Measurements from ENCODE around the gene SPCS2.
A peak's percentile ranks its signal among the peaks of the same experiment; 100 is the strongest.

SPCS2 gene

DNA sequence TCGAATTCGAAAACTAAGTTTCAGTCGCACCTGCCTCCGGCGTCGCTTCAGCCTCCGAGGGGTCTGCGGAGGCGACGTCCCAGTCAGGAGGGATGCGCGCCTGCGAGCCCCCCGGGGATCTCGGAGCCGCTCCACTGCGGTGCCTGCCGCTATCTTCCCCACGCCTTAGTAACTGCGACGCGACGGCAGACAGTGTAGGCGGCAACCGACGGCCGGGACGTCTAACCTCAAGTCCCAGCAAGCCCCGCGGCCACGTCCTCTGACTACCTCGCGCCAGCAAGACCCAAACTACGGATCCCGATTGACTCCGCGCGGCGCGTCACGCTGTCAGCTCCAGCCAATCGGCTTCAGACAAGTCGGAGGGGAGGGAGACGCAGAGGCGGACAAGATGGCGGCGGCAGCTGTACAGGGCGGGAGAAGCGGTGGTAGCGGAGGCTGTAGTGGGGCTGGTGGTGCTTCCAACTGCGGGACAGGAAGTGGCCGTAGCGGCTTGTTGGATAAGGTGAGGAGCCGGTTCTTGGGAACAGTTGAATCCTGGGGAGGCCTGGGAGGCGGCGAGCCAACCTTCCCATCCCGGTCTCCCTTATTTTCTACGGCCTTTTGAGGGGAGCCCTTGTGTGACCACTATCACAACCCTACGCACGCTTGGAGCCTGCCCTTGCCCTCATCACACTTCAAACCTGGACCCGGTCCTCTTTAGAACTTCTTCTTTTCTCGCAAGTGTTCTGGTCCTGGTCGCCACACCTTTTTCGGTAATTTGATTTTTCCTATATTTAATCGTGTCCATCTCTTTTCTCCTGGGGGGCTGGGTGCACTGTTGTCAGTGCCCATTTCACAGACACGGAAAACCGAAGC, at the start of gene SPCS2, which contains the start of gene XRRA1:
SPCS2 (plus strand) TSS at position 369 of the 855 bp plus-strand sequence; CDS start at position 389, 20 bp downstream.
XRRA1 (minus strand) TSS at position 194 of the 855 bp plus-strand sequence. CDS start 8,213 bp downstream, outside the sequence.
- peak; percentile 100 for DNase-seq (ENCODE audit: low read depth)

DNA sequence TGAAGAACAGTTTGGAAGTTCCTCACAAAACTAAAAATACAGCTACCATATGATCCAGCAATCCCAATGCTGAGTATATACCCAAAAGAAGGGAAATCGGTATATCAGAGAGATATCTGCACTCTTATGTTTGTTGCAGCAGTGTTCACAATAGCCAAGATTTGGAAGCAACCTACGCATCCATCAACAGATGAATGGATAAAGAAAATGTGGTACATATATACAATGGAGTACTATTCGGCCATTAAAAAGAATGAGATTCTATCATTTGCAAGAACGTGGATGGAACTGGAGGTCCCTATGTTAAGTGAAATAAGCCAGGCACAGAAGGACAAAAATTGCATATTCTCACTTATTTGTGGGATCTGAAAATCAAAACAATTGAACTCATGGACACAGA, 46.7 kb upstream of the SPCS2 start:
- no peak for DNase-seq (ENCODE audit: low read depth)

DNA sequence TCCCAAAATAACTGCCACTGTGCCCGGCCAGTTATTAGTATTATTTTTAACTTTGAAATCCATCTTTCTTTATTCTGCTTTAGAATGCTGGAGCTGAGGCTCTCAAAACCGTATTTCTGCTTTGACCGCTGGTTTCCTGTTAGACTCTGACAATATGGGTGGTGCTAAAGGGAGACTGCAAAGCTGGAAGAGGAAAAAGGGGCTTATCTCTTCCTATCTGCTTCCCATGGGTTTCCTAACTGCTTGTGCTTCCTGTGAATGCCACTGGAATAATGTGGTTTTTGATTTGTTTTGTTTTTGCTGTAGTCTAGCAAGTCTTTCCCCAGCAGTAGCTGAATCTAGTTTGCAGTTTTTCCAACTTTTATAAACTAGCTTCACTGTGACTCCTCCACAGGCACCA, 43.7 kb upstream of the SPCS2 start:
- no peak for DNase-seq (ENCODE audit: low read depth)

DNA sequence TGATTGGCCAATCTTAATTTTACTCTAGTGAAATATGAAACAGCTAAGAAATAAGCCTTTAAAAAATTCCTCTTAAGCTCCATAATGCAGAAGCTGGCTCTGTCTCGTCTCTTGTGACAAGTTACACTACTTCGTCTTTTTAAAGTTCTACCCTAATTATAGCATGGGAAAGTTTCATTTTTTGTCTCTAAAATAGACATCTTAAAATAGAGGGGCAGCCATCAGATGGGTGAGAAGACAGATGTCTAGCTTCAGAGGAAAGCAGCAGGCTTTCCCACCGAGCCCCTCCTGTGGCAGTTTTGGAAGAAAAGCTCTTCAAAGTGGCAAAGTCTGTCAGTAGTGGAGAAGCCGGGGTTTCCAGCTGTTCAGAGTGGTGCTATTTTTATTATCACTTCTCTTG, 39.7 kb upstream of the SPCS2 start:
- DNase-seq (ENCODE audit: low read depth) = no peak

DNA sequence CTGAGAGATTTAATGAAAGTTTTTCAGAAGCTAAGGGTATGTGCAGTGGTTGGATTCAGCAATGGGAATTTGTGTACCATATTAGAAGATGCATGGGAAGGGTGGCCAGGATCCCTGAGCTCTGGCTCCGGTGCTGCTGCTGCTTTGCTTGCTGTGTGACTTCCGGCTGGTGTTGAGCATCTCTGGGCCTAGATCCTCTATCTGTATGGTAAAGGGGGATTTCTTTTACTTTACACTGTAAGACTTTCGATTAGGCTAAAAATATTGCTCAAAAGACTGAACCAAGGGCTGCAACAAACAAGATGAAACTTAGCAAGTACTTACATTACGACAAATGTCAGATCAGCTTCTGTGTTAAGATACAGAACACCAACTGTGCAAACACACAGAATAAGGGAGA, 39.3 kb upstream of the SPCS2 start:
- DNase-seq (ENCODE audit: low read depth) = no peak

DNA sequence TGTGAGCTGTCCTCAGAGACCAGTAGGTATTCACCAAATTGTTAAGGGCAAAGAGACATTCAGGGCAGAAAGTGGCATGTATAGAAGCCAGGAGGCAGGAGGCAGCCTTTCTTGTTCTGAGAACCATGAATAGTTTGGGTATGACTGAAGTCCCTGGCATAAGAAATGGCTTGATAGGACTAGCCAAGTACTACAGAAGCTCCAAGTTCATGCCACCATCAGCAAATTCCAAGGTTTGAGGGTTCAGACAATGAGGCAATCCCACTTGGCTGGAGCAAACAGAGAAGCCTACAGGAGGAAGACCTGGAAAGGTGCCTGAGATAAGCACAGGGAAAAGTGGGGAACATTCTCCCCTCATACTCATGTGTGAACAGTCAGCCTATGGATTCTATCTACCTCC, 25.9 kb upstream of the SPCS2 start:
- no peak for DNase-seq (ENCODE audit: low read depth)

DNA sequence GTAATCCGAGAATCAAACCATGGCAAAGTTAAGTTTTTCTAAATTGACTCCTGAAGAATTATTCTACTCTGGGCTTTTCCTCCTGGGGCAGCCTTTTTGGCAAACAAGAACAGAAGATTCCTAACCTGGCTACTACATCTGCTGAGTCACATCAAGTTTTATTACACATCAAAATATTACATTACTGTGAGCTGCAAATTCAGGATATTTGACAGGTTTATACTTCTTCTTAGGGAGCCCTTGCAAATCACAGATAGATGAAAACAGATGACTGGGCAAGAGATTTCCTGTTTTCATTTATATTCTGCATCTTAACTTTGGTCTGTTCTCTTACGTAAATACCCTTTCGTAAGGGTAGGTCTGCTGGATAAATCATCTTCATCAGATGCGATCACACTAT, 23.8 kb upstream of the SPCS2 start:
- DNase-seq (ENCODE audit: low read depth) = peak; percentile 56

DNA sequence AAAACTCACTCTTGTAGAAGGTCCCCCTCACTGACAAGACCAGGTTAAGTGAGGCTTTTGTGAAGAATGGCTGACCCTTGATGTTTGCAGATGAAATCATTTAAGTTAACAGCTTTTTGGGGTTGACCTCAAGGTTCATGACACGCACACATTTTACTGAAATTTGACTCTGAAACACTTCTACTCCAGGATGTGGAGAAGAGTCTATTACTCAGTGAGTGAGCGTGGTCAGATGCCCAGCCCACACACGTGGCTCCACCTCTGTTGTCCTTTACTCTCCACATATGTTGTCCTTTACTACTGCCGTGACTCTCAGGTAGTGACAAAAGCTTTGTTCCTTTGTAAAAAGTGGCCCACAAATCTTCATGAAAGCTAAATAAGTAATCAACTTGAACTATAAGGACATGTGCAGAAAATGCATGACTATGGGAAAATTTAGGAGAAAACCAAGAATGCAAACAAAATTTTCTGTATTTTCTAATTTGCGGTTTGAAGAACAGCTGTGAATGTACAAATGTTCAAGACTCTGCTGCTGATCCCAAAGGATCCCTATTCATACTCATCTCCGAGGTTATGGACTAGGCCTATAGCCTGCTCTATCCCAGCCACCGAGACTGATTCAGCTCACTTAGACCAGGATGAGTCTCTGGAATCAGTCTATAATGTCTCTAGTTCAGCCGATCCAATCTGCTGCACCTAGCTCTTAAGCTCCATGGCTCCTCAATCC, 22.6 kb upstream of the SPCS2 start:
- DNase-seq (ENCODE audit: low read depth) = peak; percentile 70

DNA sequence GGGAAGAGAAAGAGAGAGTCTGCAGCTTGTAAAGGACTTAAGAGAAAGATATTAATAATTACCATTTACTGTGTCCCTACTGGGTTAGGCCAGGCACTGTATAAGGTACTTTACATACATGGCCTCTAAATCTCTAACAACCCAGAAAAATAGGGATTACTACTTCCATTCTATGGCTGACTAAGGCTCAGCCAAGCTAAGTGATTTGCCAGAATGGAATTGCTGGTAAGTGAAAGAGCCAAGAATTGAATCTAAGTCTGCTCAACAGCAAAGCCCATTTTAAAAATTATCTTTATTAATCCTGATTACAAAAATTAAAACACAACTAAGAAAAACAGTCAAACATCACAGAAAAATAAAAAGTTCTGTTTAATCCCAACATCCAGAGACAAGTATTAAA, 21.6 kb upstream of the SPCS2 start:
- DNase-seq (ENCODE audit: low read depth) = peak; percentile 59

DNA sequence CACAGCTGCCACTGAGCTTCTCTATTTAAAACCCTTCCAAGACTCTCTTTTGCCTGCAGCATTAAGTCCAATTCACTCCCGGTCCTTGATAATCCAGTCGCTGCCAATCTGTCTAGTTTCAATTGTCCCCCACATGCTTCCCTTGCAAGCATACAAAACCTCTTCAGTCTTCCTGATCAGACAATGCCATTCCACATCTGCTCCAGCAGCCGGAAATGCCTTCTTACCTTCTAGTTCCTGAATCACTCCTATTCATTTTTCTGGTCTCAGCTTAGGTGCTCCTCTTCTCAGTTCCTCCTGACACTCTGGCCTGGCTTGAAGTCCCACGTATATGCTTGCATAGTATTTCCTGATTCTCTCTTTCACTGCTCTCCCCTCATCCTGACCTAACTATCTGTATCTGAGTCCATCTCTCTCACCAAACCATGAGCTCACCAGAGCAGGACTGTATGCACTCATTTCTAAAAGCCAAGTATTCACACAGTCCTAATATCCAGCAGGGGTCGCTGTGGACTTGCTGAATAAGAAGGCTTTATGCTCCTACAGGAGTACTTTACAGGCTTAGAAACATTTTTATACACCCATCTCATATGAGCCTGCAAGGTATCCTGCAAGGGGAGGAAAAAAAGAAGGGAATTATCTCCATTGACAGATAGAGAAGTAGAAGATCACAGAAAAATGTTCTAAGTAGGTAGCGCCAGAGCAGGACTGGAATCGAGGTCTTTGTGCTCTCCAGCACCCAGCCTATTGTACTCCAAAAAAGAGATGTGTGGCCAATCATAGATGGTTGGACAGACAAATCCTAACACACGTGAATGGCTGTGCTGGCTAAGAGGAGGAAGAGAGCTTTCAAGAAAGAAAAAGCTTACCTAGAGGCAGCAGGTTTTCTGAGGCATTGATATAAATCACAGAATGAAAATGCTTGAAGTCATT, 19.4 kb upstream of the SPCS2 start:
- DNase-seq (ENCODE audit: low read depth) = peak; percentile 95

DNA sequence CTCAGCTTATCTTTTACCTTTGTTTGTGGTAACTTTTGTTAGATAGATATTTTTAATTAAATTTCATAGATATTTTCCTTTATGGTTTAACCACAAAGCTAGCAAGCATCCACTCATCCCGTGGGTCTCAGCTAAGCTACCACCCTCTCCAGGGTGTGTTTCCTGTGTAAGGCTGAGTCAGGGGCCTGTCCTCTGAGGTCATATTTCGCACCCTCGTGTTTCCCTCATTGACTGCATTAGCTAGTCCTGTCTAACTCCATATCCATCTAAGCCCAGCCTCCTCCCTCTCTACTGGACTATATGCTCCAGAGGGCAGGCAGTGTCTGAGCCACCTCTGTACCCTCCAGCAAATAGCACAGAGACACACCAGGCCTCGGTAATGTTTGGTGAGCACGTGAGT, 16.9 kb upstream of the SPCS2 start:
- peak; percentile 91 for DNase-seq (ENCODE audit: low read depth)

DNA sequence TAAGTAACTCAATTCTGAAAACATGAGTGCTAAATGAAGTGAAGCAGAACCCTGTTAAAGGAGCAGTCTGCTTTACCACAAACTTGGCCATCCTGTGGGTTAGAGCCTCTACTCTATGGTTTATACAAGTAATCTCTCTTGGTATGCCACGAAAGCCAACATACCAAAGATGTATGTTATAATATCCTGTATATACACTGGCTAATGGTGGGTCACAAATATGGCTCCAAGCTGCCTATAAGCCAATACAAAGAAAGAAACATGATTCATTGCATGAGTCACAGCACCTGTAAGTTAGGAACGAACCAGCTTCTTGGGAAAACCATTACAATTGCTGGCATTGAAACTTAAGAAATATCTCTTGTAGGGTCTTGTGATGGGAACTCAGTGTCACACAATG, 16.3 kb upstream of the SPCS2 start:
- DNase-seq (ENCODE audit: low read depth) = peak; percentile 87

DNA sequence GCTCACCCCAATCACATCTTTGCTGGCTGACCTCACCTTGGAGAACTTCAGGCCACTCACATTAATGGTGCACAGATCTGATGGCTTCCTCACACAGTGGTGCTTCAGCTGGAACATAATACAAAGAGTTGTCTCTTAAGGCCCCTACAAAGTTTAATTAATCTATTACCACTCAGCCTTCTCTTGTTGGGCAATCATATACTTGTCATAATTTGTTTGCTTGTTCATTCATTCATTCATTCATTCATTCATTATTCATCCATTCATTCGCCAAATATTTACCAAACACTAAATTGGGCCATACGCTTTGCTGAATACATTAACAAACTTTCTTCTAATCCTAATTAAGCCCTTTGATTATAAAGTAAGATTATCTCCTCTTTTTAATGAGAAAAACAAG, 15.3 kb upstream of the SPCS2 start:
- no peak for DNase-seq (ENCODE audit: low read depth)

DNA sequence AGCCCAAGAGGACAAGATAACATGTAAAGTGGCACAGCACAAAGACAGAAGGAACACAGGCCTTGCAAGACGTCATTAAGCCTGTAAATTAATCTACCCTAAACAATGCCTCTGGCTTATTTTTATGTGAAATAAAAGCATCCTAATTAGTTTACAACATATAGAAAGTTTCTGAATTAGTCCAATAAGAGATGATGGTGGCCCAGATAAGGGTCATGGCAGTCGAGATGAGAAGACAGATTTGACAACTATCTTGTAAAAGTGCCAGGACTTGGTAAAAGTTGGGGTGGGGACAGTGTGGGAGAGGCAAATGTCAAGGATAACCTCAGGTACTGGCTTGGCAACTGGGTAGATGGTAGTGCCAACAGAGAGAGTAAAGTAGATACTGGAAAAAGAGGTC, 13.8 kb upstream of the SPCS2 start:
- DNase-seq (ENCODE audit: low read depth) = no peak

DNA sequence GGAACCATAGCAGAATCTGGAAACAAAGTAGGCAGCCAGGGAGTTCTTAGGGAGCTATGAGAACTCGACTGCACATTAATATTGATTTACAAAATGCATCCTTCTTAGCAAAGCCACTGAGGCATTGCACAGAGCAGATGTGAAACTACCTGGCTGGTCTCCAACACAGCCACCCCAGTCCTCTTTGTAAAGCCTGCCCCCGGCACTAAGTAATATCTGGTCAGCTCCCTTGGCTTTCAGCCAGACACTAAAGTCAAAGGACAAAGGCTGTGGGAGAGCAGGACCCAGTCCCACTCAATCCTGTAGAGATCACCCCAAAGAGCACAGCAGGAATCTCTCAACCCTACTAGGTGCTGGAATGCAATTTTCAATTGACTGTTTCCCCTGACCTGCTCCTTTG, 13.0 kb upstream of the SPCS2 start:
- DNase-seq (ENCODE audit: low read depth) = no peak

DNA sequence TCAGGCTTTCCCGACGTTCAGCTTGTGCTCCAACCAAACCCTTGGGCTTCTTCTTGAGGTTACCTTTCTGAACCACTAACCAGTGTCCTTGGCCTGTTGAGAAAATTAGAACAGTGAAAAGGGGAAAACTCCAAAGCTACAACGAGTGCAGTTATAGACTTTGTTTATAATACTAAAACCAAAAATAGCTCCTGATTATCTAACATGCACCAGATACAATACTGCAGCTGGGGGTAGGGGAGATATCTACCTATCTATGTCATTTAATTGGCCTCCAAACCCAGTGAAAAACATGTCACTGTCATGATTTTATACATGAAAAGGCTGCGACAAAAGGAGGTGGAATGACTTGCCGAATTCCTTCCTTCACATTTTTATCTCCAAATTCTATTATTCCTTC, 12.1 kb upstream of the SPCS2 start:
- no peak for DNase-seq (ENCODE audit: low read depth)

DNA sequence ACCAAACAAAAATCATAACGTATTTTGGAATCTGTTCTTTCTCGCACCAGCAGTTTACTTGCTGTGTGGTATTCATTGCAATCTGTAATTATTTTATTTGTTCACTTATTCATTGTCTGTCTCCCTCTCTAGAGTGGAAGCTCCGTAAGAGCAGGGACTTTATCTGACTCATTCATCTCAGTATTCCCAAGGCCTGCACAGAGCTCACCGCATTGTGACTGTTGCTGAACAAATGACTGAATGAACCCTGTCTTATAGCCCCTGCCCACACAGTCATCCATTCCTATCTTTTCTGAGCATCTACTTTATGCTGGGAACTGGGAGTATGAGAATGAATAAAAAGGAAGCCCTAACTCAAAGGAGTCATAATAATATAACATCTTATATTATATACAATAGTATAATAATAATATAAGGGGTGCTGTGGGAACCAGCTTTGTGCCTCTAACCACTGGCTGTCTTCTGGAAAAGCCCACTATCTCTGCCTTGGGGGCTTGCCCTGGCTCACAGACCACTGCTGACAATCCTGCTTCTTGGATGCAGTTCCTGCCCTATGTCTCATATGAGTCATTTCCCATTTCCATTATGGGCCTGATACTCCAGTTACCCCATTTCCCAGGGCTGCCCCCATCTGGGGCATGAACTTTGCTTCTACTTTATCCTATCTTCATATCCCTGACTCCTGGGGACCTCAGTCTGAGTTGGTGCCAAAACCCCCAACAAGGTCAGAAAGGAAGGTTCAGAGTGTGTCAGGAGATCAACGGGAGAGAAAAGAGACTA, 11.2 kb upstream of the SPCS2 start:
- peak; percentile 83 for DNase-seq (ENCODE audit: low read depth)

DNA sequence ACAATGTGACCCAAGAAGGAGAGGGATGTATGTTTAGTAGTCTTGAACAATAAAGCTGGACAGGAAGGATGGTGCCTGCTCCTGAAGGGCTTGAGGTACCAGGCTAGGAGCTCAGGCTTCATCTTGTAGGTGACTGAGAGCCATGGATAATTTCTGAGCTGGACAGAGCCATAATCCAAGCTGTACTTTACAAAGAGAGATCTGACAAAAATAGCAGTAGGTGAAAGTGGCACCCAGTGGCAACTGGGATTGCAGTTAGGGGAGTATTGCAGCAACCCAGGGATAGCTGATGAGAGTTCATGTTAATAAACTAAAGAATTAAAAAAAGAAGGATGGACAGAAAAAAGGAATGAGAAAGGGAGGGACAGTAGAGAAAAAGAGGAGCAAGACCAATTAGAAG, 7.6 kb upstream of the SPCS2 start:
- DNase-seq (ENCODE audit: low read depth) = no peak

DNA sequence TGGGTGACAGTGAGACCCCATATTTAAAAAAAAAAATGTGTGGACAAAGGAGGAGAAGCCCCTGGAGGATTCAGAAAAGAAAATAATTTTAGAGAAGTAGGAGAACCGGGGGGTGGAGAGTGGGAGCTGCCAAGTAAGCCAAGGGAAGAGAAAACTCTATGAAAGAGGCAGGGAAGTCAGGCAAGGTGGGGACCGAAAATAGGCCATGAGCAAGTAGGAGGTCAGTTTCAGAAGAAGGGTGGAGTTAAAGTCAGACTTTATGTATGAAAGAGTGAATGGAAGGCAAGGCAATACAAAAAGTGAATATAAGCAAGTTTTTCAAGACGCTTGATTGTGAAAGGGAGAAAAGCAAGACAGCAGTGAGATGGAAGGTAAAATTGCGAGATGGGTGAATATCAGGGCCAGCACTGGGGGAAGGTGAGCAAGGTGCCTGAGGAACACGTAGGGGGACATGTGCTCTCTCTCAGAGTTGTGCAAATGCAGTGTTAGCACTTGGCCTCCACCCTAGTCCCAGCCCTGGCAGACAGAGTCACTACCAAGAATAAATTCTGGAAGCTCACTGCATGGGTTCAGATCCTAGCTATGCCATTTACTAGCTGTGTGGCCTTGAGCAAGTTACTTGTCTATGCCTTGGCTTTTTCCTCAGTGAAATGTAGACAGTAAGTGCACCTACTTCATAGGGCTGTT, 6.8 kb upstream of the SPCS2 start:
- DNase-seq (ENCODE audit: low read depth) = no peak

DNA sequence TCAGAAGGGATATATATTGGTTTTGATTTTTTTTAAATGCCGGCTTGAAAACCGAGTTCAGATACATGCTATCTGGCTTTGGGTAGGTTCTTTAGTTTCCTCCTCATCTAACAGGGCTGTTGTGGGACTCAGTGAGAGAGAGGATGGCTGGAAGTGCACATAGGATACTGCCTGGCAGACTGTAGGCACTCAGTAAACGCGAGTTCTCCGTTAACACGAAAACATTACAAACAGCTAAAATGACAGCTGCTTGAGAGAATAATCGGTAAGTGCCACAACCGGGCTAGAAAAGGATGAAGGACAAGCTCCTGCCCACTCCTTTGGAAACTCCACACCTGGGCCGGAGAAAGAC, 544 bp upstream of the SPCS2 start:
- DNase-seq (ENCODE audit: low read depth) = no peak

DNA sequence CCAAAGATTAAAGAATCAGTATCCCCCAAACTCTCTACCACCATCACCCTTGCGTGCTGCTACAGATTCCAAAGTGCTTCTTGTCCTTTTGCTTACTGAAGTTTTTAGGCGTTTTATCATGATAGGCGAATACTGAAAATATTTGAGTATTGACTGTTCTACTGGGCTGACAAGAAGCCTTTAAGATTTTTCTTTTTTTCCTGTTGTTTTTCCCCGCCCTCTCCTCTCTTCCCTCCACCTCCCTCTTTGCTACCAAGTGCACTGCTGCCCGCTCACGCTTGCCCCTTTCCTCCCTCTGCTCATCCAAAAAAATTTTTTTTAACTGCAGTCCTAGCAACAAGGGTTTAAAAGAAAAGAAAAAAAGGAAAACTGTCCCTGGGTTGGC, 679 bp downstream of the SPCS2 start:
- DNase-seq (ENCODE audit: low read depth) = no peak
